RWPE2 (cell line): Measurements from ENCODE around the gene ZMYND11.

Experiments used
- ATAC-seq: fragments of 200-7000 bp; cut with Tn5 transposase; 3 replicates; pipeline ENCODE4 v1.9.1; 2021; ENCODE audit warnings: low read depth
- DNase-seq: peaks from one replicate; pipeline ENCODE4 v3.0.0-alpha.2; 2020; ENCODE audit warnings: low spot score
- H3K27ac ChIP-seq: fragments of 450-650 bp; 2 replicates; pipeline ENCODE4 v1.5.1; 2017; ENCODE audit warnings: mild to moderate bottlenecking; ENCODE audit not compliant: poor library complexity, severe bottlenecking
- H3K27me3 ChIP-seq: fragments of 250-450 bp; sonication (Bioruptor Pico); 2 replicates; pipeline ENCODE4 v1.5.1; 2021; ENCODE audit warnings: mild to moderate bottlenecking, moderate library complexity; ENCODE audit not compliant: insufficient read depth, poor library complexity, severe bottlenecking
- H3K36me3 ChIP-seq: fragments of 250-450 bp; sonication (Bioruptor Pico); 2 replicates; pipeline ENCODE4 v1.5.1; 2020; ENCODE audit warnings: low read depth, mild to moderate bottlenecking, moderate library complexity
- H3K4me1 ChIP-seq: fragments of 250-450 bp; sonication (Bioruptor Pico); 2 replicates; pipeline ENCODE4 v1.5.1; 2021; ENCODE audit warnings: mild to moderate bottlenecking, moderate library complexity; ENCODE audit not compliant: insufficient read depth, poor library complexity, severe bottlenecking
- H3K4me3 ChIP-seq: fragments of 250-450 bp; sonication (Bioruptor Pico); 2 replicates; pipeline ENCODE4 v1.5.1; 2021; ENCODE audit warnings: mild to moderate bottlenecking, moderate library complexity; ENCODE audit not compliant: severe bottlenecking
- H3K9me3 ChIP-seq: fragments of 250-450 bp; sonication (Bioruptor Pico); 2 replicates; pipeline ENCODE4 v1.5.1; 2021; ENCODE audit warnings: mild to moderate bottlenecking, moderate library complexity; ENCODE audit not compliant: severe bottlenecking
- TF ChIP-seq, protein P1 (sequence below): fragments of 450-650 bp; IDR thresholded peaks from one replicate; pipeline ENCODE4 v1.5.1; 2017; ENCODE audit warnings: mild to moderate bottlenecking, moderate library complexity; ENCODE audit not compliant: poor library complexity, severe bottlenecking

The ZMYND11 gene

DNA sequence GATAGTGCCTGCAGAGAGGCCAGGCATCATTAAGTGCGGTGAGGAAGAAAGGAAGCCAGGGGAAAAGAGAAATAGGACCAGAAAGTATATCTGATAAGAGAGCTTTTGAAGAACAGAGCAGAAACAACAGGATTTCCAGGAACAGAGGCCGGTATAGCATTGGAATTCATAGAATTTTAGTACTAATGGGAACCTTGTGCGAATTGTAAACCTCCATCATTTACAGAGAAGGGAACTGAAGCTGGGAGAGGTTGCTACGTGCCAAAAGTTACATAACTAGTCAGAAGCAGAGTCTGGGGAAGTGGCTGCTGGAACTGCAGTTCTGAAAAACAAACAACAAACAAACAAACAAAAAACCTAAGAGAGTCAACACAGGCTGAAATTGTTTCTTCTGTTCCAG lies 5.4 kb upstream of the ZMYND11 start:
- DNase-seq = no peak

DNA sequence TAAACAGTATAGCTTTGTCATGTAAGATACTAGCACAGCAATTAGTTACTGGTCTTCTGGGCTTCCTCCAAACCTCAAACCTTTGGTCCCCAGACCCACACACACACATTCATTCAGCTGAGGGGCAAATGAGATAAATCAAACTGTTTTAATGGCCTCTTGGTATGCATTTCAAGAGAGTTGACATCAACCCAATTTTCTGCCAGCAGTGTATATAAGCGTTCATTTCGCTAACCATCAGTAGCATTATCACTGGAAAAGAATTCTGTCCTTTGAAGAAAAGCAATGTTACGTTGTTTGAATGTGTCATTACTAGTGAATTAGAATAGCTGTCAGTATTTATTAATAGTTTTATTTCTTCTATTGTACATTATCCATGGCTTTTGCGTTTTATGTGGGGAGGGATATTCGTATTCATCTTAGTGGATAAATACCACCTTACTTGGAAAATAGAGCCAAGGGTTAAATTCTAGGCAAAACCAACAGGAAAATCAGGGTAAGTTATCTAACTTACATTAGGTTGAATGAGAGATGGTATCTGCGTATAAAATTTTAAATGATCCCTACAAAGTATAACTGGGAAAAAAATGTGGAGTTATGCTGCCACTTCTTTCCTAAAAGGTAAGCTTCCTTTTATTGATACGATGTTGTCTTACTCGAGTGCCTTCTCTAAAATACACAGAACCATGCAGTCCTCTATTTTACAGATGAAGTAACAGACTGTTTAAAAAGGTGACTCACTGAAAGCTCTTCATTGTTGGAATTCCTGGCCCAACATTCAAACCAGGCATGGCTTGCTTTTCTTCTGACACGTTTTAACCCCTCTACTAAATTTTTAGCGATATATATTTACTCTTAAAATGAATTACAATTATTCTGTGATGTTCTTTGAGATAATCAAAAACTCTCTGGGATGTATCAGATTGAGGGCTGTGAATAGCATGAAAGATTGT lies 2.0 kb upstream of the ZMYND11 start:
- Histone ChIP-seq H3K9me3 (no peaks in the 10 kb centered on the region), H3K27ac (peak overlapping the region; percentile 77), H3K36me3 (no peaks in the 10 kb centered on the region), H3K27me3 (no peaks in the 10 kb centered on the region), H3K4me1 (peaks cover 29% of the 10 kb centered on the region), H3K4me3 (peak overlapping the region; percentile 97)
- DNase-seq (no peak), ATAC-seq (peak; percentile 57)
- TF ChIP-seq, protein P1, sequence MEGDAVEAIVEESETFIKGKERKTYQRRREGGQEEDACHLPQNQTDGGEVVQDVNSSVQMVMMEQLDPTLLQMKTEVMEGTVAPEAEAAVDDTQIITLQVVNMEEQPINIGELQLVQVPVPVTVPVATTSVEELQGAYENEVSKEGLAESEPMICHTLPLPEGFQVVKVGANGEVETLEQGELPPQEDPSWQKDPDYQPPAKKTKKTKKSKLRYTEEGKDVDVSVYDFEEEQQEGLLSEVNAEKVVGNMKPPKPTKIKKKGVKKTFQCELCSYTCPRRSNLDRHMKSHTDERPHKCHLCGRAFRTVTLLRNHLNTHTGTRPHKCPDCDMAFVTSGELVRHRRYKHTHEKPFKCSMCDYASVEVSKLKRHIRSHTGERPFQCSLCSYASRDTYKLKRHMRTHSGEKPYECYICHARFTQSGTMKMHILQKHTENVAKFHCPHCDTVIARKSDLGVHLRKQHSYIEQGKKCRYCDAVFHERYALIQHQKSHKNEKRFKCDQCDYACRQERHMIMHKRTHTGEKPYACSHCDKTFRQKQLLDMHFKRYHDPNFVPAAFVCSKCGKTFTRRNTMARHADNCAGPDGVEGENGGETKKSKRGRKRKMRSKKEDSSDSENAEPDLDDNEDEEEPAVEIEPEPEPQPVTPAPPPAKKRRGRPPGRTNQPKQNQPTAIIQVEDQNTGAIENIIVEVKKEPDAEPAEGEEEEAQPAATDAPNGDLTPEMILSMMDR = no peak

More for the DNA sequence above, 5.4 kb upstream of the ZMYND11 start:
- no peaks in the 10 kb centered on the region for H3K36me3 ChIP-seq
- TF ChIP-seq, protein P1 = no peak
- no peak for ATAC-seq
- H3K4me3 ChIP-seq = no peak overlapping the region
- no peaks in the 10 kb centered on the region for H3K27me3 ChIP-seq
- peaks cover 17% of the 10 kb centered on the region for H3K4me1 ChIP-seq
- no peaks in the 10 kb centered on the region for H3K9me3 ChIP-seq
- no peak overlapping the region for H3K27ac ChIP-seq

GRCh38 chr10:134247-135131 lies 766 bp upstream of the ZMYND11 start:
- H3K36me3 ChIP-seq = no peaks in the 10 kb centered on the region
- no peak for ATAC-seq
- H3K4me3 ChIP-seq = peak overlapping the region; percentile 97
- no peak for DNase-seq
- no peaks in the 10 kb centered on the region for H3K27me3 ChIP-seq
- TF ChIP-seq, protein P1 = no peak
- peaks cover 29% of the 10 kb centered on the region for H3K4me1 ChIP-seq
- H3K9me3 ChIP-seq = no peaks in the 10 kb centered on the region
- peak overlapping the region; percentile 77 for H3K27ac ChIP-seq

DNA sequence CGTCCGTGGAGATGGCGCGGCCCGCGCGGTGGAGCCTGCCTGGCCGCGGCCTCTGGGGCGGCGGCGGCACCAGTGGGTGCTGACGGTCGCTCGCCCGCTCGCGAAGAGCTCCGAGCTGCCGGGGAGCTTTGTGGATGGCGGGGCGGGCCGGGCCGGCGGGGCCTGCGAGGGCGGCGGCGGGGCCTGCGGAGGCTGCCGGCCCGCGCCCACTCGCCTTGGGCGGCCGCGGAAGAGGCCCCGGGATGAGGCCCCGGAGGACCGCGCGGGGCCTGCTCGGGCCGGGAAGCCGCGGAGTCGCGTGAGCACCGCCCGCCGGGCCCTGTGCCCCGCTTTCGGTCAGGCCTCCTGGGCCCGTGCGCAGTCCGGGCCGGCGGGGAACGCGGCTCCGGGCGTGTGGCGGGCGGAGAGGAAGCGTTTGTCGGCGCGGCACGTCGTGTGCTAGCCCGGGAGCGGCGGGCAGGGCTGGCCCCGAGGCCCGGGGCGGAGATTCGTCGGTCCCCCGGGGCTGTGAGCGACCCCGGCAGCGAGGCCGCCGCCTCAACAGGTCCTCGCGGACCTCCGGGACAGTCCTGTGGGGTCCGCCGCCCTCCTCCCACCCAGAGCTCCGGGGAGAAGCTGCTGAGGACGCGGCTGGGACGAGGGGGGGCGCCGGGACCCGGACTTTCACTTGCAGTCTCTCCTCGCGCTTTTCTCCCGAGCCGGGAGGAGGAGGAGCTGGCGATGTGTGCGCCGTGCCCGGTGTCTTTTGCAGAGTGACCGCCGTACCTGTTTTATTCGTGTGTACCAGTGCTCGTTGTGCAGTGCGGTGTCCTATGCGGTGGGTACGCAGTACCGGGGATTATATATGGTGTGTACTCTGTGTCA lies 578 bp downstream of the ZMYND11 start:
- H3K4me1 ChIP-seq = peaks cover 29% of the 10 kb centered on the region
- no peak for DNase-seq
- H3K9me3 ChIP-seq = no peaks in the 10 kb centered on the region
- H3K27ac ChIP-seq = peak overlapping the region; percentile 77
- H3K27me3 ChIP-seq = no peaks in the 10 kb centered on the region
- TF ChIP-seq, protein P1 = no peak
- ATAC-seq = peak; percentile 34
- H3K4me3 ChIP-seq = peak overlapping the region; percentile 97
- no peaks in the 10 kb centered on the region for H3K36me3 ChIP-seq
